Fibroblast of upper back skin (primary cell): ENCODE measurements around the gene KCNH6.

Experiments
- DNase-seq: peaks from one replicate; pipeline ENCODE4 v3.0.0-alpha.2; 2013

Gene KCNH6

GRCh38 chr17:63523253-63523855, at the start of gene KCNH6:
TSS of gene KCNH6 (plus strand) at chr17:63523358. CDS start at chr17:63523414, 56 bp downstream.
- DNase-seq = no peak

- no peak for DNase-seq
These were observed 49.0 kb upstream of the KCNH6 start for GRCh38 chr17:63474174-63474573.

GRCh38 chr17:63474586-63475460, 48.3 kb upstream of the KCNH6 start:
- DNase-seq = no peak

GRCh38 chr17:63475491-63476412, 47.4 kb upstream of the KCNH6 start:
- no peak for DNase-seq

GRCh38 chr17:63476459-63476853, 46.7 kb upstream of the KCNH6 start:
- DNase-seq = peak; percentile 9

GRCh38 chr17:63476854-63477479, 46.2 kb upstream of the KCNH6 start, which contains the start of gene ACE:
TSS of gene ACE (plus strand) at chr17:63477061. CDS start at chr17:63477095, 34 bp downstream.
- DNase-seq = peak; percentile 6

- DNase-seq = peak; percentile 5
These were observed 45.4 kb upstream of the KCNH6 start for GRCh38 chr17:63477480-63478440.

- peak; percentile 93 for DNase-seq
These were observed 44.2 kb upstream of the KCNH6 start for GRCh38 chr17:63478814-63479494.

GRCh38 chr17:63479495-63480184, 43.5 kb upstream of the KCNH6 start:
- DNase-seq = no peak

GRCh38 chr17:63480192-63480784, 42.9 kb upstream of the KCNH6 start:
- DNase-seq = no peak

GRCh38 chr17:63480826-63481487, 42.2 kb upstream of the KCNH6 start:
- DNase-seq = no peak

- DNase-seq = no peak
These were observed 41.7 kb upstream of the KCNH6 start for GRCh38 chr17:63481488-63481870.

- no peak for DNase-seq
These were observed 40.6 kb upstream of the KCNH6 start for GRCh38 chr17:63482509-63482908.

- DNase-seq = no peak
These were observed 40.1 kb upstream of the KCNH6 start for GRCh38 chr17:63483038-63483437.

GRCh38 chr17:63483655-63484575, 39.2 kb upstream of the KCNH6 start:
- DNase-seq = no peak

GRCh38 chr17:63486317-63487013, 36.7 kb upstream of the KCNH6 start:
- no peak for DNase-seq

GRCh38 chr17:63487014-63487339, 36.2 kb upstream of the KCNH6 start:
- DNase-seq = no peak

- no peak for DNase-seq
These were observed 34.3 kb upstream of the KCNH6 start for GRCh38 chr17:63488851-63489250.
